GM21723 (cell line): Measurements from ENCODE around the gene ALDH1A2.
"Not testable (repeated sequence)": the region's sequence is repeated elsewhere in the genome, so short reads cannot be mapped to it uniquely, and the experiment has no call there.

Source experiments
- ATAC-seq: cut with Tn5 transposase; IDR thresholded peaks from one replicate; pipeline ENCODE4 v1.9.1; 2021; ENCODE audit warnings: mild to moderate bottlenecking, moderate library complexity; ENCODE audit not compliant: unreplicated experiment

ALDH1A2 gene

DNA sequence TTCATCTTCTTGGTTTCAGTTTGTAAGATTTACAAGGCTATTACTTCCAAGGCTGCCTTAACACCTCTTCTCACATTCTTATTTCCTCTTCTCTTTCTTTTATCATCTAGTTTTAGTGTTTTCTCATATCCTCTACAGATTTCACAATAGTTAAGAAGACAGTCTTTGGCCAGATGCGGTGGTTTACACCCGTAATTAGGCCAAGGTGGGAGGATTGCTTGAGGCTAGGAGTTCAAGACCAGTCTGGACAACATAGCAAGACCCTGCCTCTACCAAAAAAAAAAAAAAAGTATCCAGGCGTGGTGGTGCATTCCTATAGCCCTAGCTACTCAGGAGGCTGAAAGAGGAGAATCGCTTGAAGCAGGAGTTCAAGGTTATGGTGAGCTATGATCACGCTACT lies 3.5 kb upstream of the ALDH1A2 start:
- ATAC-seq: no peak

DNA sequence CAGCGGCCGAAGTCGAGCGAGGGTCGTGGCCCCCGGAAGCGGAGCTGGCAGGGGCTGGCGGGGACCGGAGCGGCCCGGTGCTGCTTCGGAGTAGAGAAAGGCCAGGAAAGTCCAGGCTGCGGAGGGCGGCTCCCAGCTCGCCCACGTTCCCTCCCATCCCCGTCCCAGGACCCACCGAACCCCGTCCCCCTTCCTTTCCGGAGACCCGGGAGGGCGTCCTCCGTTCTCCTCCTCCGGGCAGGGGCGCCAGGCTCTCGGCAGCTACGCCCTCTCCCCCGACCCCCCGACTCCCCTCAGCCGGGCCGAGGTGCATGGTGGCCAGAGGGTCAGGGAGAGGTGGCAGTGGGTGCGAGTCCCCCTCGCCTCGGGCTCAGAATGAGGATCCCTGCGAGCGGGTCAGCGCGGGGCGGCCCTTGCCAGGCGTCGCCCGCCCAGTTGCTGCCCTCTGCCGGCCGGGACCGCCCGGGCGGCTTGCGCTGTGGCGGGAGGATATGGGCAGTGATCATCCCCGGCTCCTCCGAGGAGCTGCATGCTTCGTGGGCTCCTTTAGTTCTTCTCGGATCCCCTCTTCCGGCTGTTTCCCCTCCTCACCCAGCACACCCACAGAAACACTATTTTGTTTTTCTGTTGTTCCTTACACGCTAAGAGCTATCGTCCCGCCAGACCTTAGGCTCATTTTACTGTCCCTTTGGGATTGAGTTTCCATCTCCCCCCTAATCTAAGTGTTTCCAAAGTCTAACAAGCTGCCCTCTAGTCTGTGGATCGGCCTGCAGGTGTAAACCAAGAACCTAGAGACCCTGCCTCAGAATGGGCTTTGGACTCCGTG lies 744 bp upstream of the ALDH1A2 start:
- peak; percentile 71 for ATAC-seq

DNA sequence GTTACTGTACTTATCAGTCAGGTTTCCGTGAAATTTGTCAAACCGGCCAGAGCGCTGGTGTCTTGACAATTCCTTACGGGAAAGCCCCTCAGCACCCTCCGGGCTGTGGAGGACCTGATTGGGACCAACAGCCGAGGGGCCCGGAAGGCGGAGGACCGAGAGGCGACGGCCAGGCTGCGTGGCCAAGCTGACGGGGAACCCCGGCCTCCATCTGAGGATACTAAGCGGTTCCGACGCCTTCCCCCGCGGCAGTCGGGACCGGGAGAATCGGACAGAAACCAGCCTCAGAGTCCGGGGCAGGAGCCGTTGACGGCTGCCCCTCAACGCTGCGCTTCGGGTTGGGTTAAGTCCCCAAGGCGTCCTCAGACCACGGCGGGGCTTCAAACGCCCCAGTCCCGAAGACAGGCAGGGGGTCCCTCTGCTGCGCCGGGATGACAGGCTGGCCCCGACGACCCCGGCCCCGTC lies 499 bp downstream of the ALDH1A2 start:
- no peak for ATAC-seq

DNA sequence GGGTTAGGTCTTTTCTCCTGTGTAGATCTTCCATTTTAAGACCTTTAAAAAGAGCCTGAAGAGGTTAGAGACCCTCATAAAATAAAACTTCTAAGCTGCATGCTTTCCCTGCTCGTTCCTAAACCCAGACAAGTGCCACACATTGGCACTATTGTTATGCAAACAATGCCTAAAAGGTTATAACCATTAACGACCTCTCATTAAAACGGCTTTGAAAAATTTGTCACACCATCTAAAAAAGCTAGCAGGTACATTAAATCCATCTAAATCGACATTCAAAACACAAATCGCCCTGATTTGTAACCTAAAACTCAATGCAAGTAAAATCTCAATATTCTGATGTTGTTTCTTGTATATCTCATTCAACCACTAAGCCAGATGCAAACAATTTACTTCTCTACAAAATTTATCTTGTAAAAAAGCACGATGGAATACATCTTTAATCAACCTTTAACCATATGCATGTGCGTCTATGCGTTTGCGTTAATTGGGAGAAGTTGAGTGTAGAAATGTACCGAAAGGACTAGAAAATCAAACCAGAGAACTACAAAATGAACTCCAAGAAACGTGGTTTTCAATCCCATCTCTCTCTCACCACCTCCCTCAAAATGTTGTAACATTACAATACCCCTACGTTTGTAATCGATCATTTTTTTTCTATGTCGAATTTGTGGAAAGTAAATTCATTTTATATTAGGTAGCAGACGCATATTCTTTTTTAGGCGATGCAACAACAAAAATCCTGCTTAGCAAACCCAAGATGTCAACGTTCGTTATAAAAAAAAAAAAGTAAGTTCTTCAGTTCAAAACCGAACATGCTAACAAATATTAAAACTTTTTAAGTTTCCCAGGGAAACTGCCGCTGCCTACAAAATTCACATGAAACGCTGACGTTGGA lies 1.2 kb downstream of the ALDH1A2 start:
- no peak for ATAC-seq

GRCh38 chr15:58063614-58064013 lies 1.9 kb downstream of the ALDH1A2 start:
- ATAC-seq: no peak

DNA sequence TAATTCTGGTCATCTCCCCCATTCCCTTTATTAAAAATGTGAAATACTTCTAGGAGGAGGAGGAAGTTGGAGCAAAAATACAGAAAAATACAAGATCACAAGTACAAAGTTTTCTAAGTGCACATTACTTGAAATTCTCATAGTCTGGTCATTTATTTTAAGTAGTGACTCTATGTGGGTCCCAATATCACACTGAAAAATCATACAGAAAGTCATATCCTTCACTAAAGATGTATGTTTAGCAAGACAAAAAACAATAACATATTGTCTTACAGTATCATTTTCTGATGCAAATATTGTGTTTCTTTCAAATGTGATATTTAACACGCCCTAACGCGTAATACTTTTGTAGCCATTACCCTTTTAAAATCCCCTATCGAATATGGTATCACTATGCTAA lies 2.5 kb downstream of the ALDH1A2 start:
- no peak for ATAC-seq

- no peak for ATAC-seq
Observed at GRCh38 chr15:58062175-58062574, 3.3 kb downstream of the ALDH1A2 start.

DNA sequence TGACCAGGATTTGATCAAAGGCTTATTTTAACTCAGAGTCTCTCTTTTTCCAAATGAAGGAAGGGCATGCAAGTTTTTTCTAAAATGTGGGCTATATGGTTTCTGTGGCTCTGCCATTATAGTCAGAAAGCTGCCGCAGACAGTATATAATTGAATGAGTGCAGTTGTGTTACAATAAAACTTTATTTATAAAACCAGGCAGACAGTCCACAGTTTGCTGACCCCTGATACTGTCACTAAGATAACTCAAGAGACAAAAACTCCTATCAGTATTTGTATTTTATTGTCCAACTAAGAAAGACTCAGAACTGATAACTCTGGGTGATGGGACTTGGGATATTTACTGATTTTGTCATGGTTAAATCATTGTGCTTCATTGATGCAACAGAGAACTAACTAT lies 4.9 kb downstream of the ALDH1A2 start:
- ATAC-seq: no peak

- ATAC-seq: no peak
Observed at GRCh38 chr15:58058729-58059128, 6.8 kb downstream of the ALDH1A2 start.

- no peak for ATAC-seq
Observed at GRCh38 chr15:58058073-58058472, 7.4 kb downstream of the ALDH1A2 start.

DNA sequence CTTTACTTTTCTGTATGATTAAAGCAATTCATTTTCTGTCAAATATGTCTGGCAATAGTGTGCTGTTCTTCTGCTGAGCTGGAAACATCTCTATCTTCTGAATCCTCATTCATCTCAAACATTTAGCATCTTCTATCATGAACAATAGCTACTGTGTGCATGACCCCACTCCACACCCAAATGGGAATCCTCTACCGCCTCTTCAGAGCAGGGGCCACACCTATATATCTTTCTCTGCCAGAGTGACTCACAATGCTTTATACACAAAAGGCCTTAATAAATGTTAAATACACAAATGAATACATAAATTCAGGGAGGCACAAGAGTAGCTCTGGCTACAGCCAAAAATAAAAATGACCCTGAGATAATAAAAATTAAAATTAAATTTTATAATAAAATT lies 8.0 kb downstream of the ALDH1A2 start:
- no peak for ATAC-seq

- ATAC-seq: no peak
Observed at GRCh38 chr15:58056015-58056414, 9.5 kb downstream of the ALDH1A2 start.

DNA sequence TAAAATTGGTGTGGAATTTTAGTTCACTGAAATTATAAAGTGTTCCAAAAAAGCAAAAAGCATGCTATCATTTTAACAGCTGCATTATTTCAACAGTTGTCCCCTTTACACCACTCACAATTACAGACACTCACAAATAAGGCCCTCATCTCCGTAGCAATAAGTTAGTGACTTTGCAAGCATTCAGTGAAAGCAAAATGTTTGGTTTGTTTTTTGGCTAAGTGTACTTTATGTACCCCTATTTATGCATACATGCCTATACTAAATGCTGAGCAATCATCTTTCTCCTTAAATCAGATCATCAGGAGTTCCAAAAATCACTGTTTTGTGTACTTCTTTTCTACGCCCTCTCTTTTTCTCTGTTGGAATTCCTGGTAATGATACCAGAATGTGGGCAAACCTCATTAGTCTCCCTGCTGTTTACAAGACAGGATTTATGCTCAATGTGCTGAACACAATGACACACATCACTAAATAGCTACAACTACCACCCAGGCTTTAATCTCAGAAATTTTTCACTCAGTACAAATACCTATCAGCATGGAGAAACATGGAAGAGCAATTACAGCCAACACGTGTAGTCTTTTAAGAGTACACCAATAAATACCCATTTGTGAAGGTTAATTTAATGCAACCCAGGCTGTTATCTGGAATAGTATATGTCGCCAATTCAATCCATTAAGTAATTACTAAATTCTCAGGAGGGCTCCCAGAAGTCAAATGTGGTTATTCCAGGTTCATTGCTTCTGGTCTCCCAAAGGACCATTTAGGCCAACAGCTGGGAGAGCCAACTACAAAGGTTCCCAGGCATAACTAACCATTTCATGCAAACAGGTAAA lies 12.0 kb downstream of the ALDH1A2 start:
- ATAC-seq: no peak

- ATAC-seq: no peak
Observed at GRCh38 chr15:58052334-58052733, 13.2 kb downstream of the ALDH1A2 start.

GRCh38 chr15:58049520-58050227 lies 15.8 kb downstream of the ALDH1A2 start:
- no peak for ATAC-seq

DNA sequence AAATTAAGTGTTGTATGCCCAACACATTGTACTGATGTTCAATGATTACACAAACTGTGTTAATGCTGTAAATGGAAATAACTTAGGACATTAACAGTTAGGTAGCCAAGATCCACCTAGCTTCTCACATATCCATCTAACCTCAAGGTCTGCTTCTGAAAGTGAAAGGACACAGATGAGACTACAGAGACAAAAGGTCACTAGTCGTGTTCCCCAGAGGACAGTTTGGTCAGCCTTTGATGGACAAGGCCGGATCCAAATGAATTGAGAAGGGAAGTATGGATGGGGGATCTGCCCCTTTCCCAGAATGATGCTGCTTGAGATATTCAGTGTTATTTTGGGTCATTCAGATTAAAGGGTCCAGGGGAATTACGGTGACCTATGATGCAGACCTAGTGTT lies 17.2 kb downstream of the ALDH1A2 start:
- ATAC-seq: no peak

DNA sequence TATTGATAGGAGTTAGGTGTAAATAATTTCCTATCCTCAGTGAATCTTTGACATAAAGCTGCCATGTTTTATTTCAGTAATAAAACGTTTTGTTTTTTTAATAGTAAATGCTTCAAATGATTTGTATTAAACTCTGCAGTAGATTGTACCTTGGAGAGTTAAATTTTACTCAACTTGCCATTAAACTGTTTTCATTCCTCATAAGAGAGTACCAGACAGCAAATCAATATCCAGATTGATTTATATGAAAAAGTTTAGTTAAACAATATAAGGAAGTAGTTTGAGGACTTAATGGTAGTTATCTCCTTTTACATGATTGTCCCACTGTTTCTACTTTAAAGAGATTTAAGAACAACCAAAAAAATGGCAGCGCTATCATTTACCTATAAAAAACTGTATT lies 18.4 kb downstream of the ALDH1A2 start:
- ATAC-seq: no peak

DNA sequence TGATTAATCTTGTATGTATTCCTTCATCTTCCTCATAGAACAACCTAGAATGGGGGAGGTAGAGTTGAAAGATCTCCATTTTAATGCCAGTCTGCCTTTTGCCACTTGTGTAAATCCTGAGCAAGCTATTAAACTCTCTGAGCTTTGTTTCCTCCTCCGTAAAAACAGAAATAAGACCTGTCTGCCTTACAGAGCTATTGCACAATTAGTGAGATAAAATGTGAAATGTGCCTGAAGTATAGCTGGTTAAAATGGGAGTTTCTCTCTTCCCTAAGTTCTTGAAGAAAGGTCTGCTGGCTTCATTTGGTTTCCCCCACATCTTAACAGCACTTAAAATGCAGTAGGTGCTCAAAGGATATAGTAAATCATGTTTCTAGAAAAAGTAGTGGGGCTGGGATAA lies 19.0 kb downstream of the ALDH1A2 start:
- no peak for ATAC-seq

DNA sequence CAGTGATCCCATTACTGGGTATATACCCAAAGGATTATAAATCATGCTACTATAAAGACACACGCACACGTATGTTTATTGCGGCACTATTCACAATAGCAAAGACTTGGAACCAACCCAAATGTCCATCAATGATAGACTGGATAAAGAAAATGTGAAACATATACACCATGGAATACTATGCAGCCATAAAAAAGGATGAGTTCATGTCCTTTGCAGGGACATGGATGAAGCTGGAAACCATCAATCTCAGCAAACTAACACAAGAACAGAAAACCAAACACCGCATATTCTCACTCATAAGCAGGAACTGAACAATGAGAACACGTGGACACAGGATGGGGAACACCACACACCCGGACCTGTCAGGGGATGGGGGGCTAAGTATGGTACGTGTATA lies 20.1 kb downstream of the ALDH1A2 start:
- ATAC-seq: not testable (repeated sequence)

DNA sequence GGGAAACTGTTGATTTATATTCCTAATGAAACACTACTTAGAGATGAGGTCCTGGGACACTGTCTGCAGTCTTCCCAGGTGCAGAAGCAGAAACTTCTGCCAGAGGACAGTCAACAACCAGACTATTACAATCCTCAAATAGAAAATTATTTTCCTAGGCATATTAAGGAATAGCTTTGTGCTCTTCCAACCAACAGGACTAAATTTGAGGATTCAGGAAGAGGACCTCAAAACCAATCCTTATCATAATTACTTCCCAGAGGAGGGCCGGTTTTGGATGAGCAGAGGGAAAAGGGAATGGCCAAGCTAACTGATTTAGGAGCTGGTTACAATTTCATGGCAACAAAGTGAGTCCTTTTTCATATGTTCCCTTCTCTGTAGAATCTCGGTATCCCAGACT lies 21.0 kb downstream of the ALDH1A2 start:
- ATAC-seq: no peak
